K562 (cell line): Measurements from ENCODE around the gene STK11. TPM values are rescaled to one million over a fixed set of nuclear protein-coding genes. Genes with fewer than 3 reads are reported as not detected.
A peak's percentile ranks its signal among the peaks of the same experiment; 100 is the strongest.

Experiments used
- ARID3A ChIP-seq: IDR thresholded peaks from 2 replicates; pipeline ENCODE4 v1.6.1; 2012; ENCODE audit warnings: low read depth, low read length, improper control_type of control experiment, borderline replicate concordance
- ATF4 ChIP-seq: fragments of 450-650 bp; formaldehyde crosslinking; IDR thresholded peaks from 2 replicates; pipeline ENCODE4 v1.4.0; 2022; ENCODE audit warnings: mild to moderate bottlenecking, moderate library complexity
- C11orf30 ChIP-seq: fragments of 450-650 bp; IDR thresholded peaks from 2 replicates; pipeline ENCODE4 v1.6.1; 2016; ENCODE audit warnings: low read depth, mild to moderate bottlenecking
- CHD4 ChIP-seq: fragments of 200-600 bp; sonication (generic); IDR thresholded peaks from 3 replicates; pipeline ENCODE4 v1.6.1; 2012; ENCODE audit warnings: low read depth, mild to moderate bottlenecking, mixed read lengths, low read length, inconsistent platforms; ENCODE audit not compliant: insufficient read depth, insufficient replicate concordance, poor library complexity, severe bottlenecking
- CREB1 ChIP-seq, 2 experiments: sonication (generic) in 1 of 2; formaldehyde crosslinking in 1 of 2; IDR thresholded peaks; 2 replicates each; pipeline versions ENCODE4 v1.6.1 to v1.8.0; 2012 to 2022; ENCODE audit warnings: inconsistent platforms in 1 of 2, mild to moderate bottlenecking in 1 of 2, missing genetic modification reagents in 1 of 2, moderate library complexity in 1 of 2
- HINFP ChIP-seq: fragments of 450-650 bp; conservative IDR thresholded peaks from 2 replicates; pipeline ENCODE4 v1.6.1; 2016; ENCODE audit warnings: missing genetic modification characterization, low read depth, mild to moderate bottlenecking, control low read depth, missing compliant biosample characterization
- IRF9 ChIP-seq: fragments of 450-650 bp; IDR thresholded peaks from 2 replicates; pipeline ENCODE4 v1.6.1; 2016; ENCODE audit warnings: missing biosample characterization, missing genetic modification characterization
- JUN ChIP-seq, 2 experiments: sonication (generic) in 1 of 2; formaldehyde crosslinking in 1 of 2; IDR thresholded peaks; 2 replicates each; pipeline versions ENCODE4 v1.6.1 to v1.8.0; 2012 to 2022; ENCODE audit warnings: borderline replicate concordance in 2 of 2, mild to moderate bottlenecking in 2 of 2, improper control_type of control experiment in 1 of 2, low read depth in 1 of 2, low read length in 1 of 2, missing genetic modification reagents in 1 of 2
- KDM4B ChIP-seq, 2 experiments: fragments of 450-650 bp in 1 of 2; sonication (generic) in 1 of 2; IDR thresholded peaks; 2 replicates each; pipeline ENCODE4 v1.6.1; 2016 to 2017; ENCODE audit warnings: borderline replicate concordance in 2 of 2, antibody characterized with exemption in 1 of 2, low read depth in 1 of 2, mild to moderate bottlenecking in 1 of 2
- NCOA1 ChIP-seq: fragments of 450-650 bp; IDR thresholded peaks from 2 replicates; pipeline ENCODE4 v1.6.1; 2016; ENCODE audit warnings: low read depth
- PHF8 ChIP-seq: fragments of 200-600 bp; sonication (generic); IDR thresholded peaks from 2 replicates; pipeline ENCODE4 v1.6.1; 2012; ENCODE audit warnings: mixed run types, mild to moderate bottlenecking, inconsistent platforms, low read length, moderate library complexity, borderline replicate concordance
- PHTF2 ChIP-seq: fragments of 250-450 bp; sonication (Bioruptor Pico); IDR thresholded peaks from 2 replicates; pipeline ENCODE4 v1.5.0; 2021; ENCODE audit warnings: mild to moderate bottlenecking
- PPARD ChIP-seq: fragments of 250-450 bp; sonication (Bioruptor Pico); IDR thresholded peaks from 2 replicates; pipeline ENCODE4 v1.8.0; 2022; ENCODE audit warnings: inconsistent platforms, mild to moderate bottlenecking, moderate library complexity
- SAFB2 ChIP-seq: fragments of 200-400 bp; formaldehyde crosslinking; IDR thresholded peaks from 2 replicates; pipeline ENCODE4 v1.6.1; 2018; ENCODE audit warnings: borderline replicate concordance, low read length, low read depth, moderate library complexity; ENCODE audit not compliant: severe bottlenecking
- SMARCA5 ChIP-seq: fragments of 450-650 bp; IDR thresholded peaks from 2 replicates; pipeline ENCODE4 v1.6.1; 2016
- SP1 ChIP-seq: sonication (generic); formaldehyde crosslinking; IDR thresholded peaks from 2 replicates; pipeline ENCODE4 v1.8.1; 2022; ENCODE audit warnings: mild to moderate bottlenecking, missing genetic modification reagents
- U2AF2 ChIP-seq: fragments of 200-400 bp; formaldehyde crosslinking; optimal IDR thresholded peaks from 2 replicates; pipeline ENCODE3; 2017; ENCODE audit warnings: low read depth, mild to moderate bottlenecking, low read length
- XRCC5 ChIP-seq: fragments of 200-400 bp; formaldehyde crosslinking; IDR thresholded peaks from 2 replicates; pipeline ENCODE4 v1.6.1; 2017; ENCODE audit warnings: low read depth, mild to moderate bottlenecking, low read length
- ZNF436 ChIP-seq: fragments of 250-450, 450-650 bp; sonication (Bioruptor Pico); formaldehyde crosslinking; IDR thresholded peaks from 2 replicates; pipeline ENCODE4 v1.7.0; 2020; ENCODE audit warnings: mild to moderate bottlenecking
- ZNF561 ChIP-seq: fragments of 450-650 bp; formaldehyde crosslinking; conservative IDR thresholded peaks from 2 replicates; pipeline ENCODE4 v1.4.0; 2020; ENCODE audit warnings: mild to moderate bottlenecking, moderate library complexity
- ZNF785 ChIP-seq: fragments of 250-450 bp; sonication (Bioruptor Pico); IDR thresholded peaks from 2 replicates; pipeline ENCODE4 v1.4.0; 2020; ENCODE audit warnings: mild to moderate bottlenecking
- polyA plus RNA-seq, 8 experiments: library from polyadenylated mRNA; depleted of rRNA in 4 of 8; stranded (reverse) in 5 of 8; unstranded in 3 of 8; fragments of >200 nt; fragmentation: Nextera tagmentation in 2 of 8; fragmentation: Illumina TruSeq in 1 of 8; extraction: Ambion mirVana in 2 of 8; extraction: Trizol in 1 of 8; gene quantifications; 2 replicates each; pipeline versions ENCODE4 v1.2.1 to v1.2.3, GENCODE V29; 2011 to 2014; ENCODE audit warnings: inconsistent platforms in 1 of 8, missing spikeins in 1 of 8
- total RNA-seq, 7 experiments: library from RNA; depleted of rRNA in 6 of 7; stranded (reverse); fragments of >200 nt in 6 of 7; fragmentation: Illumina TruSeq in 2 of 7; extraction: Trizol in 2 of 7; gene quantifications; 2 replicates each; pipeline versions ENCODE4 v1.2.1 to v1.2.3, GENCODE V29; 2011 to 2021; ENCODE audit warnings: low replicate concordance in 1 of 7

Gene STK11
- total and polyA plus RNA-seq, 9 of the 15 experiments (the other 6 are each of a cell fraction or from before 2014, with no cell fraction given): 0.15 to 96.5 (median 31.7) TPM

- TF ChIP-seq ARID3A (no peak), CHD4 (peak; percentile 61), SAFB2 (no peak), IRF9 (tag) (no peak), NCOA1 (no peak), KDM4B (IDR thresholded peaks at IDR 0.05; ENCODE audit: borderline replicate concordance in 2 of 2, low read depth in 1 of 2) (no peak), C11orf30 (0 out of 2 replicates have a peak, but pooled peaks have one; percentile 14), JUN (IDR thresholded peaks at IDR 0.05; ENCODE audit: borderline replicate concordance, low read depth, low read length) (no peak), JUN (CRISPR knock-in tag; IDR thresholded peaks at IDR 0.05; ENCODE audit: borderline replicate concordance) (no peak), CREB1 (IDR thresholded peaks at IDR 0.05) (0 out of 2 replicates have a peak, but pooled peaks have one; percentile 20), CREB1 (CRISPR knock-in tag; IDR thresholded peaks at IDR 0.05) (no peak; the same call in 1 of the 2 replicates), U2AF2 (no peak), PPARD (CRISPR knock-in tag) (no peak), ZNF561 (no peak), XRCC5 (no peak), HINFP (no peak), ZNF785 (CRISPR knock-in tag) (no peak), PHF8 (peak; percentile 72; the same call in 1 of the 2 replicates), ZNF436 (CRISPR knock-in tag) (no peak), PHTF2 (CRISPR knock-in tag) (no peak), SMARCA5 (0 out of 2 replicates have a peak, but pooled peaks have one; percentile 56), ATF4 (CRISPR knock-in tag) (0 out of 2 replicates have a peak, but pooled peaks have one; percentile 24), SP1 (peak; percentile 77)
Measured at GRCh38 chr19:1173845-1174809, 31.5 kb upstream of the STK11 start, which contains the start of gene SBNO2 (continued).
